CD4-positive, alpha-beta T cell treated with Interleukin-12 subunit alpha and Interleukin-12 subunit beta, for 1 hour (primary cell): ENCODE results near the gene FBXW2.

Experiments
- DNase-seq: peaks from one replicate; pipeline ENCODE4 v3.0.0-alpha.2; 2020

Gene FBXW2

DNA sequence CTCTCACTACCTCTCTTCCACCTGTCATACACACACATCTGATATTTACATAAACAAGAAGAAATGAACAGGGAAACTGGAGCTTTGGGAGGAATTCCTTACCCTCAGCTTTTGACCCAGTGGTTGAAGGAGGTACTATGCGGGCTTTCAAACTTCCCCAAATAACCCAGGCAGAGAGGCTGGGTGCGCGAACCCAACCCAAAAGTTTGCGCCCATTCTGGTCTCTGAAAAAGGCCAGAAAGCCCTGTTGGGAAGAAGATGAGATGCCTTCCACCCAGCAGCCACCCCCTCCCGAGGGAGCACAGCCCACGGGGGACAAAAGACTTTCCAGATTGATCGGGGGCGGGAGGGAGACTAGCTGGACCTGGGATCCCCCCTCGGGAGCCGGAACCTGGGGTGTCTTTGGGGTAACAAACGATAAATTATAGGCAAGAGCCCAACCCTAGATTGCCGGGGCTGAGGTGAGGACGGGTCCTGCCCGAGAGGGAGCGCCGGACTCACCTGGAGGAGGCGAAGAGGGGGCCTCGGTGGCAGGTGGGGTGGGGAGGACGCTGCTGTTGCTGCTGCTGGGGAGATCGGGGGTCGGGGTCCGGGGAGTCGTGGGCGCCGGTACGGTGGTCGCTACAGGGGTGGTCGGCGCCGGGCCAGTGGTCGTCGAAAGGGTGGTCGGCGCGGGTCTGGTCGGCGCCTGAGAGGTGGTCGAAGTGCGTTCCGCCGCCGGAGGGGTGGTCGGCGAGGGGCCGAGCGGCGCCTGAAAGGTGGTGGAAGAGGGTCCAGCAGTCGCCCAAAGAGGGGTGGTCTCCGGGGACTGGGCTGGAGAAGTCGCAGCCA, 79.7 kb downstream of the FBXW2 start:
- DNase-seq, result peak; percentile 7

DNA sequence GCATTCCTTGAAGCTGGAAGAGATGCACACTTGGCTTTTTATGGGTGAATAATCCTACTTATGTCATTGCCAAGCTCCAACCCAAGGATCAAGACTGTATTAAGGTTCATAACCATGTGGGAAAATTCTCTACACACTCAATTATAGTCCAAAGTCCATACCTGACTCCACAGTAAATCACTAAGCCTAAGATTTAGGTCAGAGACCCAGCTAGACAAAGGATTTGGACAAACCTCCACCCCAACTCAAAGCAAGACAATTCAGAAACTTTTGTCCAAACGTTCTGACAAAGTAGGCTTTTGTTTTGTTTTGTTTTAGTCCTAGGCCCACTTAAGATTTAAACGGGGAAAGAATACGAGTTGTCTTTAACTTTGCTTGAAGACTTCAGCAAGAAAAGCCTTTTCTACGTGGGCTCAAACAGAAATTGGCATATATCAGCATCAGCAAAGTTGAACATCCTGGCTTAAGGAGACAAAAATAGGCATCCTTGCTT, 80.6 kb downstream of the FBXW2 start:
- no peak for DNase-seq

DNA sequence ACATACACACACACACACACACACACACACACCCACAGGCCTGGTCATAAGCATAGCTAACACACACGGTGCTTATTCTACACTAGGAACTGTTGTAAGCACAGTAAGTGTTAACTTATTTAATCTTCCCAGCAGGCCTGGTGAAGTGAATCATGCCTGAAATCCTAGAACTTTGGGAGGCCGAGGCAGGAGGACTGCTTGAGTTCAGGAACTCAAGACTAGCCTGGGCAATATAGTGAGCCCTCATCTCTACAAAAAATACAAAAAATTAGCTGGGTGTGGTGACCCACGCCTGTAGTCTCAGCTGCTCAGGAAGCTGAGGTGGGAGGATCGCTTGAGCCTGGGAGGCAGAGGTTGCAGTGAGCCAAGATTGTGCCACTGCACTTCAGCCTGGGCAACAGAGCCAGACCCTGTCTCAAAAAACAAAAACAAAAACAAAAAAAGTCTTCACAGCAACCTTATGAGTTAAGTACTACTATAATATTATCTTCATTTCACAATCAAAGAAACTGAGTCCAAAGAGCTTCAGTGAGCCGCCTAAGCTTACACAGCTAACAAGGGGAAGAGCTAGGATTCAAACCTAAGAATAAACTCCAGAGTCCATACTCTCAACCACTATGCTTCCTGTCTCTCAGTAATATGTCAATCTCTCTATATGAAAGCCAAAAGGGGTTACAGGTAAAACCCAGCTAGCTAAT, 81.2 kb downstream of the FBXW2 start:
- peak; percentile 27 for DNase-seq

DNA sequence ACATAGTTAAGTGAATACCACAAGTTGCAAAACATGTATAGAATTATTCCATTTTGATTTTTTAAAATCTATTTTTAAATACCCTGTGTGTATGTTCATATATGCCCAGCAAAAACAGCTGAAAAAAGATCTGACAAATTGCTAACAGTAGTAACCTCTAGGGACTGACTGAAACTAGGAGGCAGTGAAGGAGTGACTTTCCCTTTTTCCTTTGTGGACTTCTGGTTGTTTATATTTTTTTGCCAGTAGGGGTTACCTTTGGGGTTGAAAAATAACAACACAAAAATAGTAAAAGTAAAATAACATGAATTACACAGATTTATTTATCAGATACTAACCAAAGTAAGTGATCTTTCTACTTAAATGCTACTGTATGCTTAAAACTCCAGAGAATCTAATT, 81.9 kb downstream of the FBXW2 start:
- no peak for DNase-seq

DNA sequence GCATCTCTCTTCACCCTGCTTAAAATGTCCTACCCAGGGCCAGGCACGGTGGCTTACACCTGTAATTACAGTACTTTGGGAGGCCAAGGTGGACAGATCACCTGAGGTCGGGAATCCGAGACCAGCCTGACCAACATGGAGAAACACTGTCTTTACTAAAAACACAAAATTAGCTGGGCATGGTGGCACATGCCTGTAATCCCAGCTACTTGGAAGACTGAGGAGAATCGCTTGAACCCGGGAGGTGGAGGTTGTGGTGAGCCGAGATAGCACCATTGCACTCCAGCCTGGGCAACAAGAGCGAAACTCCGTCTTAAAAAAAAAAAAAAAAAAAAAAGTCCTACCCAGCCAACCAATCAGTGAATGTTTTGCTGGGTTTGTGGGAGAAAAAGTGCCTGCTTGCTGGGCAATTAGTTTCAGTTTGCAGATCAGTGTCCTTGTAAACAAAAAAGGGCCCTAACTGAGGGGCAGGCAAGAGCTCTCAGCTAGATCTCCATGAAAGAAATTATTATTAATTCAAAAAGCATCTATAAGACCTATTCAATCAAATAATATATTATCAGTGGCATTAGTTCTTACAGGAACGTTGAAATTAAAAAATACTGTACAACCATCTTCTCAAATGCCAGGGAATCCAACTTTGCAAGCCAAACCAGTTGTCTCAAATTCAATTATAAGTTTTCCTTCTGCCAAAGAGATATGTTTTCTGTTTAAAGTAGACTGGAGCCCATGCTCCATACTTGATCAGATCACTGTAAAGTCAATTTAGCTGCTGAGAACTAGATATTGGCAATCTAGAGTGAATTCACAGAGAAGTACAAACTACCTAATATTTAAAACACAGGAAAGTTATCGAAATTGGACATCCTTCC, 82.9 kb downstream of the FBXW2 start:
- peak; percentile 71 for DNase-seq

DNA sequence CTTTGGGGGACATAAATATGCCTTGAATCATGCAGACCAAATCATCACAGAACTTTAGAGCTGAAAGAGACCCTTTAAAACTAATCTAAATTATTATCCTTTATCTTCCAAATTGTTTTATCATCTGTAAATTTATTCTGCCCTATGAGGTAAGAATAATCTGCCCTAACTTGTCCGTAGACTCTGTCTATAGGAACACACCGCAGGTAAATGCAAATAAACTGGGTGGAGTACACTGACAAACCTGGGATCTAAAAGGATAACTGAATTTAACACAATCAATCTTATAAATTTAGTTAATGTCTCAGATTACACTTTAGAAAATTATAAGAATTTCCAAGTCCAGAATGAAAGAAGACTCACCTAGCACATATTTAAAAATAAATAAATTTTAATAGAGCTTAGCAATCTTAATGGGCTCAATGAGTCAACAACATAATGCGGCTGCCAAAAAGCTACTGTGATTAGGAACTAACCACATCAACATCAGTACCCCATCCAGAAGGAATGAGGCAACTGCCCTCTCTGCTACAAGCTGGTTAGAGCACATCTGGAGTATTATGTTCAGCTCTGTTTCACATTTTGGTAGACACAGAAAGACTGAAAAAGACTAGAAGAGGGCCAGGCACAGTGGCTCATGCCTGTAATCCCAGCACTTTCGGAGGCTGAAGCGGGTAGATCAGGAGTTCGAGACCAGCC, 84.5 kb downstream of the FBXW2 start:
- no peak for DNase-seq

DNA sequence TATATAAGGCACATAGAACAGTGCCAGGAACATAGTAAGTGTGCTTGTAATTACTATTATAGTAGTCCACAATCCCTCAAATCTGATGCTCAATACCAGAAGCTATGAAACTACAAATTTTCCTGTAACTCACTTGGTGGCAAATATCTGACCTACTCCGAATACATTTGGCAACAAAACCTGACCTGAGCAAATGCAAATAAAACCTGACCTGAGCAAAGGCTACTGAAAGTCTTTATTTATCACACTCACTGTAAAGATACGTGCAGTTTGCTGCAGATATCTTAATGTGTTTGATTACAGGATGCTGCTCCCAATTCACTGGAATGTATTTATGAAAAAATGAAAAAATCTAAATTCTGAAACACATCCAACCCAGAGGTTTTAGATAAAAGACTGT, 86.0 kb downstream of the FBXW2 start:
- DNase-seq, result no peak
